Stomach (tissue), 9 donors: ENCODE data around the gene DUSP7. TPM values are rescaled to one million over a fixed set of nuclear protein-coding genes. Genes with fewer than 3 reads are reported as not detected.
A peak's percentile ranks its signal among the peaks of the same experiment; 100 is the strongest.

Experiments
- DNase-seq, 2 donors: peaks; one replicate each; pipeline versions ENCODE4 v3.0.0 to v3.0.0-alpha.2; 2013 to 2019
- H3K27ac ChIP-seq, 5 donors: fragments of 200-600 bp in 4 of 5; sonication (generic) in 4 of 5; one replicate each; pipeline ENCODE4 v1.5.1; 2013 to 2019; ENCODE audit warnings: mild to moderate bottlenecking in 1 of 5, moderate library complexity in 1 of 5
- H3K27me3 ChIP-seq, 3 donors: fragments of 200-600 bp; sonication (generic); one replicate each; pipeline ENCODE4 v1.5.1; 2017 to 2019; ENCODE audit warnings: mixed run types in 1 of 3
- H3K36me3 ChIP-seq, 4 donors: fragments of 200-600 bp; sonication (generic); 1 replicate in 3 of 4; 2 replicates in 1 of 4; pipeline ENCODE4 v1.5.1; 2016 to 2019
- H3K4me1 ChIP-seq, 4 donors: fragments of 200-600 bp; sonication (generic); one replicate each; pipeline ENCODE4 v1.5.1; 2016 to 2019
- H3K4me3 ChIP-seq, 4 donors: fragments of 200-600 bp; sonication (generic) in 3 of 4; one replicate each; pipeline ENCODE4 v1.5.1; 2016 to 2019; ENCODE audit warnings: mild to moderate bottlenecking in 1 of 4
- H3K9me3 ChIP-seq, 4 donors: fragments of 200-600 bp; sonication (generic); one replicate each; pipeline ENCODE4 v1.5.1; 2016 to 2019
- CTCF ChIP-seq, 7 experiments: fragments of 450-650 bp in 4 of 7; fragments of 200-600 bp in 3 of 7; sonication (generic) in 3 of 7; IDR thresholded peaks; one replicate each; pipeline ENCODE4 v1.5.1; 2016 to 2019; ENCODE audit warnings: antibody characterized with exemption in 7 of 7, control low read depth in 2 of 7, mild to moderate bottlenecking in 1 of 7
- EP300 ChIP-seq: sonication (generic); formaldehyde crosslinking; IDR thresholded peaks from one replicate; pipeline ENCODE4 v1.6.1; 2017; ENCODE audit warnings: antibody characterized with exemption
- POLR2A ChIP-seq, 4 donors: fragments of 450-650 bp; IDR thresholded peaks; one replicate each; pipeline ENCODE4 v1.6.1; 2016; ENCODE audit warnings: antibody characterized with exemption in 4 of 4, control low read depth in 2 of 4, mild to moderate bottlenecking in 1 of 4, moderate library complexity in 1 of 4
- POLR2AphosphoS5 ChIP-seq, 3 donors: sonication (generic); formaldehyde crosslinking; IDR thresholded peaks; one replicate each; pipeline ENCODE4 v1.6.1; 2016; ENCODE audit warnings: antibody characterized with exemption in 3 of 3
- WGBS, 5 donors: extraction: QIAGEN DNeasy Blood & Tissue Kit in 3 of 5; methylation state at CpG; one replicate each; pipeline versions ENCODE4 v1.1.5 to v1.1.7; 2013 to 2018; 5-methylcytosine and 5-hydroxymethylcytosine counted together
- intact Hi-C: fragments of 100-400 bp; cut with DNase I; formaldehyde crosslinking; loops from one replicate; pipeline ENCODE4 v1.15.1; 2023; ENCODE audit warnings: low total_unique reads
- polyA plus RNA-seq, 3 donors: library from polyadenylated mRNA; stranded (reverse); fragments of 200-250 nt; gene quantifications; one replicate each; pipeline ENCODE4 v1.2.3, GENCODE V29; 2013
- total RNA-seq, 5 donors: library from RNA; depleted of rRNA; stranded (reverse); fragments of >200 nt; gene quantifications; one replicate each; pipeline versions ENCODE4 v1.1.0 to v1.2.3, GENCODE V29; 2014 to 2016
- donor health status: healthy with polysubstance abuse.
- donor health status: Bipolar disorder and iron deficiency.
- donor health status: healthy.

DUSP7 gene
- total and polyA plus RNA-seq, 8 donors = 0.58 to 23.7 (median 5.0) TPM

GRCh38 chr3:52057812-52058495 is 1.6 kb upstream of the DUSP7 start:
- Histone ChIP-seq H3K36me3 (peaks cover 0 to 11% (median 7%) of the 10 kb centered on the region in 4 donors), H3K9me3 (no peaks in the 10 kb centered on the region), H3K4me3 (peak overlapping the region; percentile 46 to 82 (median 63)), H3K4me1 (peaks cover 25 to 58% (median 36%) of the 10 kb centered on the region in 4 donors), H3K27me3 (no peaks in the 10 kb centered on the region), H3K27ac (peak overlapping the region; percentile 62 to 94 (median 89))
- intact Hi-C loops = no loop called here
- DNase-seq = no peak
- no peak for TF ChIP-seq CTCF (IDR thresholded peaks at IDR 0.05)
- TF ChIP-seq EP300 = no peak
- no peak for TF ChIP-seq POLR2A (IDR thresholded peaks at IDR 0.05)
- no peak for TF ChIP-seq POLR2AphosphoS5 (IDR thresholded peaks at IDR 0.05)
- WGBS, 5 donors = 50 to 61% (median 55%) methylated on average over 10 to 14 of the region's 14 CpGs

GRCh38 chr3:52056968-52057811 is 819 bp upstream of the DUSP7 start:
- Histone ChIP-seq H3K4me3 (peak overlapping the region; percentile 58 to 82 (median 70)), H3K36me3 (peaks cover 2 to 15% (median 8%) of the 10 kb centered on the region in 4 donors), H3K27me3 (no peaks in the 10 kb centered on the region), H3K9me3 (no peaks in the 10 kb centered on the region), H3K4me1 (peaks cover 32 to 58% (median 44%) of the 10 kb centered on the region in 4 donors), H3K27ac (peak overlapping the region; percentile 82 to 94 (median 89))
- DNase-seq = peak; percentile 100
- WGBS, 5 donors = 0 to 1% (median 0%) methylated on average over 32 to 55 of the region's 55 CpGs
- TF ChIP-seq POLR2AphosphoS5 (IDR thresholded peaks at IDR 0.05) = peak; percentile 43 to 66 (median 62)
- no peak for TF ChIP-seq EP300
- peak in 1 of 7 experiments; percentile 22 for TF ChIP-seq CTCF (IDR thresholded peaks at IDR 0.05)
- TF ChIP-seq POLR2A (IDR thresholded peaks at IDR 0.05) = peak in 1 of 4 donors; percentile 27
- intact Hi-C loops = no loop called here

- peak overlapping the region; percentile 58 to 82 (median 70) for H3K4me3 ChIP-seq
- WGBS, 5 donors = 0 to 1% (median 0%) methylated on average over 42 to 94 of the region's 94 CpGs
- intact Hi-C loops = no loop called here
- no peaks in the 10 kb centered on the region for H3K9me3 ChIP-seq
- peak; percentile 49 to 86 for DNase-seq
- peaks cover 13 to 29% (median 21%) of the 10 kb centered on the region in 4 donors for H3K36me3 ChIP-seq
- peaks cover 41 to 61% (median 58%) of the 10 kb centered on the region in 4 donors for H3K4me1 ChIP-seq
- peak overlapping the region; percentile 73 to 94 (median 90) for H3K27ac ChIP-seq
- TF ChIP-seq POLR2A (IDR thresholded peaks at IDR 0.05) = no peak
- peak in 2 of 7 experiments; percentile 7 to 22 for TF ChIP-seq CTCF (IDR thresholded peaks at IDR 0.05)
- no peaks in the 10 kb centered on the region for H3K27me3 ChIP-seq
These were observed 627 bp downstream of the DUSP7 start for GRCh38 chr3:52055537-52056351.
